Panc1 (cell line): ENCODE measurements around the gene TP53I11. TPM values are rescaled to one million over a fixed set of nuclear protein-coding genes. Genes with fewer than 3 reads are reported as not detected.

Source experiments
- ATAC-seq: fragments of 200-7000 bp; cut with Tn5 transposase; 2 replicates; pipeline ENCODE4 v1.9.1; 2020; ENCODE audit warnings: mild to moderate bottlenecking, moderate library complexity
- BruUV-seq: library from RNA; stranded (reverse); fragments of 400-500 nt; replicated peaks from 2 replicates; lab custom pipeline; 2021; lab: Mats Ljungman, UMichigan
- CTCF ChIA-PET: fragments of 300-600 bp; sonication (Branson Sonifier 250); formaldehyde crosslinking; loops from one replicate; lab custom pipeline; 2022; ENCODE audit warnings: antibody characterized with exemption; lab: Charles Lee
- POLR2A ChIA-PET: fragments of 300-600 bp; sonication (Branson Sonifier 250); formaldehyde crosslinking; loops from one replicate; lab custom pipeline; 2022; ENCODE audit warnings: antibody characterized with exemption; lab: Charles Lee
- DNase-seq: peaks from one replicate; pipeline ENCODE4 v3.0.0-alpha.2; 2010; ENCODE audit warnings: low read depth, low spot score
- H3K27ac ChIP-seq: 2 replicates; pipeline ENCODE4 v1.5.1; 2011; ENCODE audit warnings: mild to moderate bottlenecking, low read length, inconsistent platforms
- H3K27me3 ChIP-seq: fragments of 200-500 bp; sonication (Bioruptor generic); 2 replicates; pipeline ENCODE4 v1.6.0; 2014; ENCODE audit warnings: low read length, inconsistent platforms; ENCODE audit not compliant: control insufficient read depth, insufficient read depth
- H3K36me3 ChIP-seq: fragments of 200-500 bp; sonication (Bioruptor generic); 2 replicates; pipeline ENCODE4 v1.5.1; 2014; ENCODE audit warnings: inconsistent platforms, mild to moderate bottlenecking, low read length, moderate library complexity; ENCODE audit not compliant: control insufficient read depth, insufficient read depth
- H3K4me1 ChIP-seq: 2 replicates; pipeline ENCODE4 v1.5.1; 2011; ENCODE audit warnings: inconsistent platforms, mild to moderate bottlenecking, low read length, moderate library complexity; ENCODE audit not compliant: control insufficient read depth, insufficient read depth
- H3K4me3 ChIP-seq, 2 experiments: 2 replicates each; pipeline ENCODE4 v1.5.1; 2011 to 2012; ENCODE audit warnings: low read depth in 2 of 2, low read length in 2 of 2, mild to moderate bottlenecking in 2 of 2, inconsistent platforms in 1 of 2, moderate library complexity in 1 of 2
- H3K9me3 ChIP-seq: fragments of 200-500 bp; sonication (Bioruptor generic); 2 replicates; pipeline ENCODE4 v1.5.1; 2014; ENCODE audit warnings: low read depth, mild to moderate bottlenecking, inconsistent platforms, low read length, moderate library complexity; ENCODE audit not compliant: control insufficient read depth, insufficient read depth
- POLR2AphosphoS5 ChIP-seq: IDR thresholded peaks from 2 replicates; pipeline ENCODE4 v1.6.1; 2012; ENCODE audit warnings: mild to moderate bottlenecking, low read depth, low read length, moderate library complexity
- SIN3A ChIP-seq: IDR thresholded peaks from 2 replicates; pipeline ENCODE4 v1.6.1; 2012; ENCODE audit warnings: low read depth, mild to moderate bottlenecking, low read length, moderate library complexity, borderline replicate concordance; ENCODE audit not compliant: insufficient read depth
- TCF7L2 ChIP-seq: IDR thresholded peaks from 2 replicates; pipeline ENCODE4 v1.6.1; 2011; ENCODE audit warnings: mild to moderate bottlenecking, low read depth, low read length, inconsistent platforms
- in situ Hi-C: cut with HindIII; loops from 2 replicates; pipeline ENCODE4 v1.10.0; 2016; ENCODE audit warnings: low sequenced_read_pairs, low pct_unique_long_range_greater_than_20kb
- intact Hi-C: fragments of 100-400 bp; cut with micrococcal nuclease; formaldehyde crosslinking; loops from one replicate; pipeline ENCODE4 v1.10.0; 2022; ENCODE audit not compliant: unreplicated experiment
- total RNA-seq: library from RNA; stranded (reverse); gene quantifications from one replicate; pipeline ENCODE4 v1.2.1, GENCODE V29; 2021; ENCODE audit not compliant: unreplicated experiment
- TF ChIP-seq, protein P1 (sequence below): fragments of 450-650 bp; IDR thresholded peaks from 2 replicates; pipeline ENCODE4 v1.5.1; 2017; ENCODE audit warnings: mild to moderate bottlenecking
- TF ChIP-seq, protein P2 (sequence below), 2 experiments: IDR thresholded peaks; 2 replicates each; pipeline ENCODE4 v1.6.1; 2011 to 2012; ENCODE audit warnings: low read depth in 2 of 2, control low read depth in 1 of 2, low read length in 1 of 2, mild to moderate bottlenecking in 1 of 2, moderate library complexity in 1 of 2; ENCODE audit not compliant: insufficient read depth in 1 of 2

The TP53I11 gene
- total RNA-seq, 1 experiment from 2014 or later, result 132 TPM

DNA sequence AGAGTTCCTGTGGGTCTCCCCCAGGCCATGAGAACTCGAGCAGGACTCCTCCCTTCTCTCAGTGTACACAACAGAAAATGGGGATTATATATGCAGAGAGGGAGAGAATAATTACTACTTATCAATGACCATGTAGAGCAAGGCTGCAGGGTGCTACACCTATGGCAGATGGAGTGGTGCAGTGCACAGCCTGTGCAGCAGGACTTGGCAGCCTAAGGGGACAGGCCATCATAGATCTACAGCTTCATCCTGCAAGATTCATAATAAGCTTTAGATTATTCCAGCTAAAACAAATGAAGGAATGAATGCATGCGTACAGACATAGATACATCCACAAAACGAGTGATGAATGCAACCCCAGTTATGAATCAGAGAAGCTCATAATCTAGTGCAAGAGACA is 8.4 kb upstream of the TP53I11 start:
- no peaks in the 10 kb centered on the region for H3K36me3 ChIP-seq
- ChIA-PET CTCF (no interaction called here), POLR2A (no interaction called here)
- peaks cover 16% of the 10 kb centered on the region; the same call in 1 of the 2 replicates for H3K4me1 ChIP-seq
- in situ Hi-C loops (no loop called here), intact Hi-C loops (no loop called here)
- DNase-seq, result no peak
- ATAC-seq, result no peak
- H3K27ac ChIP-seq, result no peak overlapping the region
- BruUV-seq, result no TSS peak
- TF ChIP-seq SIN3A (no peak), POLR2AphosphoS5 (no peak), TCF7L2 (no peak)
- TF ChIP-seq, protein P1, sequence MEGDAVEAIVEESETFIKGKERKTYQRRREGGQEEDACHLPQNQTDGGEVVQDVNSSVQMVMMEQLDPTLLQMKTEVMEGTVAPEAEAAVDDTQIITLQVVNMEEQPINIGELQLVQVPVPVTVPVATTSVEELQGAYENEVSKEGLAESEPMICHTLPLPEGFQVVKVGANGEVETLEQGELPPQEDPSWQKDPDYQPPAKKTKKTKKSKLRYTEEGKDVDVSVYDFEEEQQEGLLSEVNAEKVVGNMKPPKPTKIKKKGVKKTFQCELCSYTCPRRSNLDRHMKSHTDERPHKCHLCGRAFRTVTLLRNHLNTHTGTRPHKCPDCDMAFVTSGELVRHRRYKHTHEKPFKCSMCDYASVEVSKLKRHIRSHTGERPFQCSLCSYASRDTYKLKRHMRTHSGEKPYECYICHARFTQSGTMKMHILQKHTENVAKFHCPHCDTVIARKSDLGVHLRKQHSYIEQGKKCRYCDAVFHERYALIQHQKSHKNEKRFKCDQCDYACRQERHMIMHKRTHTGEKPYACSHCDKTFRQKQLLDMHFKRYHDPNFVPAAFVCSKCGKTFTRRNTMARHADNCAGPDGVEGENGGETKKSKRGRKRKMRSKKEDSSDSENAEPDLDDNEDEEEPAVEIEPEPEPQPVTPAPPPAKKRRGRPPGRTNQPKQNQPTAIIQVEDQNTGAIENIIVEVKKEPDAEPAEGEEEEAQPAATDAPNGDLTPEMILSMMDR, result no peak
- TF ChIP-seq, protein P2, sequence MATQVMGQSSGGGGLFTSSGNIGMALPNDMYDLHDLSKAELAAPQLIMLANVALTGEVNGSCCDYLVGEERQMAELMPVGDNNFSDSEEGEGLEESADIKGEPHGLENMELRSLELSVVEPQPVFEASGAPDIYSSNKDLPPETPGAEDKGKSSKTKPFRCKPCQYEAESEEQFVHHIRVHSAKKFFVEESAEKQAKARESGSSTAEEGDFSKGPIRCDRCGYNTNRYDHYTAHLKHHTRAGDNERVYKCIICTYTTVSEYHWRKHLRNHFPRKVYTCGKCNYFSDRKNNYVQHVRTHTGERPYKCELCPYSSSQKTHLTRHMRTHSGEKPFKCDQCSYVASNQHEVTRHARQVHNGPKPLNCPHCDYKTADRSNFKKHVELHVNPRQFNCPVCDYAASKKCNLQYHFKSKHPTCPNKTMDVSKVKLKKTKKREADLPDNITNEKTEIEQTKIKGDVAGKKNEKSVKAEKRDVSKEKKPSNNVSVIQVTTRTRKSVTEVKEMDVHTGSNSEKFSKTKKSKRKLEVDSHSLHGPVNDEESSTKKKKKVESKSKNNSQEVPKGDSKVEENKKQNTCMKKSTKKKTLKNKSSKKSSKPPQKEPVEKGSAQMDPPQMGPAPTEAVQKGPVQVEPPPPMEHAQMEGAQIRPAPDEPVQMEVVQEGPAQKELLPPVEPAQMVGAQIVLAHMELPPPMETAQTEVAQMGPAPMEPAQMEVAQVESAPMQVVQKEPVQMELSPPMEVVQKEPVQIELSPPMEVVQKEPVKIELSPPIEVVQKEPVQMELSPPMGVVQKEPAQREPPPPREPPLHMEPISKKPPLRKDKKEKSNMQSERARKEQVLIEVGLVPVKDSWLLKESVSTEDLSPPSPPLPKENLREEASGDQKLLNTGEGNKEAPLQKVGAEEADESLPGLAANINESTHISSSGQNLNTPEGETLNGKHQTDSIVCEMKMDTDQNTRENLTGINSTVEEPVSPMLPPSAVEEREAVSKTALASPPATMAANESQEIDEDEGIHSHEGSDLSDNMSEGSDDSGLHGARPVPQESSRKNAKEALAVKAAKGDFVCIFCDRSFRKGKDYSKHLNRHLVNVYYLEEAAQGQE (IDR thresholded peaks at IDR 0.05; ENCODE audit: insufficient read depth in 1 of 2, low read depth in 2 of 2, low read length in 1 of 2), result no peak
- no peaks in the 10 kb centered on the region for H3K27me3 ChIP-seq
- no peaks in the 10 kb centered on the region for H3K9me3 ChIP-seq
- no peak overlapping the region for H3K4me3 ChIP-seq

DNA sequence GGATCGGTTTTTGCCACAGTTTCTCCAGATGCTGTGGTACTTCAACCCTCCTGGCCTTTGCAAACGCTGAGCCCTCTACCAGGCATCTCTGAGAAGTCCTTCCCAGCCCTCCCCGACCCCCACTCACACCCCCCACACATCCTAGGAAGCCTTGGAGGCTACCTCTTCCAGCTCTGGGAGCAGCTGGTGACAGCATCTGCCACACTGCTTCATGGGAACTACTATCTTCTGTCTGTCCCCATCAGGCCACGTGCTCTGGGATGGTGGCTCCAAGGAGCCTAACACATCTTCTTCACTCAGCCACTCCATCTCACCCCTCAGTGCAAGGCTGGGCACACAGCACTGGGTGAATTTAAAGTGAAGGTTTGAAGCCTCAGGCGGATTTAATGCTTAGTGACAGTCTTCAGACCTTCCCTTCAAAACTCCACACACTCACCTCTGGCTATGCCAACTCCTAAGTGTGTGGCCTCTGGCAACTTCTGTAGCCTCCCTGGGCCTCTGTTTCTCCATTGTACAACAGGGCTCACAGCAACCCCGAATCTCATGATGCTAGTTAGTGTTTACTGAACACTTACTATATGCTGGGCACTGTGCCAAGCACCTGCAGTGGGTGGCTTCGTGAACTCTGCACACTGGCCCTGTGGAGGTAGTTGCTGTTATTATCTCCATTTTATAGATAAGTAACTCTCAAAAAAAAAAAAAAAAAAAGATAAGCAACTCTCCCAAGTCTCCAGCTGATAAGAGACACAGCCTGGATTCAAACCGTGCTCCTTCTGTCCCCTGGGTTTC is 7.3 kb upstream of the TP53I11 start:
- TF ChIP-seq POLR2AphosphoS5 (no peak), TCF7L2 (no peak), SIN3A (no peak)
- TF ChIP-seq, protein P2 (IDR thresholded peaks at IDR 0.05; ENCODE audit: insufficient read depth in 1 of 2, low read depth in 2 of 2, low read length in 1 of 2), result no peak
- TF ChIP-seq, protein P1, result no peak
- intact Hi-C loops, result no loop called here

More for the DNA sequence above, 7.3 kb upstream of the TP53I11 start:
- BruUV-seq, result no TSS peak
- Histone ChIP-seq H3K4me1 (peaks cover 16% of the 10 kb centered on the region; the same call in 1 of the 2 replicates), H3K27me3 (no peaks in the 10 kb centered on the region), H3K9me3 (no peaks in the 10 kb centered on the region), H3K27ac (no peak overlapping the region), H3K4me3 (no peak overlapping the region), H3K36me3 (no peaks in the 10 kb centered on the region)
- ATAC-seq, result 0 out of 2 replicates have a peak, but pooled peaks have one; percentile 14
- in situ Hi-C loops, result no loop called here
- CTCF ChIA-PET, result no interaction called here
- no peak for DNase-seq
- POLR2A ChIA-PET, result no interaction called here
